ENCODE data around the gene RNF138. TPM values are rescaled to one million over a fixed set of nuclear protein-coding genes. Genes with fewer than 3 reads are reported as not detected.

Gene RNF138
- total RNA-seq, 1 experiment from 2014 or later: 21.5 TPM

GRCh38 chr18:32160547-32160946, 68.9 kb downstream of the RNF138 start:
- Histone ChIP-seq H3K9me3 (ENCODE audit: insufficient read depth, low read depth) (no peaks in the 10 kb centered on the region), H2AFZ (no peak overlapping the region), H3K36me3 (ENCODE audit: low read depth) (no peaks in the 10 kb centered on the region), H3K4me2 (no peak overlapping the region), H3K27ac (no peak overlapping the region), H3K4me3 (no peak overlapping the region), H4K20me1 (ENCODE audit: insufficient read depth) (no peaks in the 10 kb centered on the region), H3K4me1 (replicated peaks; ENCODE audit: insufficient read depth) (no peaks in the 10 kb centered on the region), H3K9me2 (ENCODE audit: insufficient read depth) (no peaks in the 10 kb centered on the region), H3K79me2 (ENCODE audit: low read depth) (no peaks in the 10 kb centered on the region), H3K27me3 (ENCODE audit: insufficient read depth, low read depth) (no peaks in the 10 kb centered on the region), H3F3A (ENCODE audit: insufficient read depth, low read depth) (no peaks in the 10 kb centered on the region)
- no peak for TF ChIP-seq CTCF (conservative IDR thresholded peaks at IDR 0.05)
- TF ChIP-seq EZH2 (IDR thresholded peaks at IDR 0.05; ENCODE audit: low read depth): no peak
- no peak for DNase-seq
- no TSS peak for BruUV-seq (replicated peaks)
- ChIA-PET CTCF (no interaction called here), POLR2A (ENCODE audit: unreplicated experiment) (no interaction called here)
- intact Hi-C loops (cut with micrococcal nuclease; ENCODE audit: unreplicated experiment): no loop called here

DNA sequence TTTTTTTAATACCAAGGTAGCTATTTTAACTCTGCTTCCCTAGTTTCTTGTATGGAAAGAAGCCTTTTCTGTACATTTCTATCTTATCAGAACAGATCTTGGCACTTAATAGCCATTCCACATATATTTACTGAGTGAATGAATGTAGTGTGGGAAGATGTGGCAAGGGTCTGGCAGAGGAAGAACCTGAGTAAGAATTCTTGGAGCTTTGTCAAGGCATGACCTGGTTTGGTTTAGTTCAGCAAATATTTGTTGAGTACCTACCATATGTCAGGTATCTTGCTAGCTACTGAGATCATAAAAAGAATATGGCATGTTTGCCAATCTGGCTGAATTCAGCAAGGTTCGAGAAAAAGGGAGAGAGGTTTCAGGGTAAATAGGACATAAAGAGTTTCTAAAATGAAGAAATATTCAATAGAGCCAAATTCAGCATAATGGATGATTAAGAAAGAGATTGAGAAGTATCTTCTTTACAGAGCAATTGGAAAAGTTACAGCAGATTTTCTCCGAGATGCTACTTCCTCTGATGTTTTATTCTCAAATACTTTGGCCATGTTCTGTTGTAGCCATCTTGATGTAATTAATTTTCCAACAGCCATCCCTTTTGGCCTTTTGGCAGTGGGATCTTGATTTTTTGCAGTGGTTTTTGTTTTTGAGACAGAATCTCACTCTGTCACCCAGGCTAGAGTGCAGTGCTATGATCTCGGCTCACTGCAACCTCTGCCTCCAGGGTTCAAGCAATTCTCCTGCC, 76.5 kb downstream of the RNF138 start:
- Histone ChIP-seq H3K27ac (no peak overlapping the region), H3K79me2 (ENCODE audit: low read depth) (no peaks in the 10 kb centered on the region), H3K4me2 (no peak overlapping the region), H3K4me3 (no peak overlapping the region), H3K27me3 (ENCODE audit: insufficient read depth, low read depth) (no peaks in the 10 kb centered on the region), H3F3A (ENCODE audit: insufficient read depth, low read depth) (no peaks in the 10 kb centered on the region), H3K9me3 (ENCODE audit: insufficient read depth, low read depth) (no peaks in the 10 kb centered on the region), H3K9me2 (ENCODE audit: insufficient read depth) (no peaks in the 10 kb centered on the region), H4K20me1 (ENCODE audit: insufficient read depth) (no peaks in the 10 kb centered on the region), H3K4me1 (replicated peaks; ENCODE audit: insufficient read depth) (no peaks in the 10 kb centered on the region), H3K36me3 (ENCODE audit: low read depth) (no peaks in the 10 kb centered on the region), H2AFZ (no peak overlapping the region)
- ChIA-PET POLR2A (ENCODE audit: unreplicated experiment) (no interaction called here), CTCF (no interaction called here)
- no peak for TF ChIP-seq CTCF (conservative IDR thresholded peaks at IDR 0.05)
- TF ChIP-seq EZH2 (IDR thresholded peaks at IDR 0.05; ENCODE audit: low read depth): no peak
- intact Hi-C loops (cut with micrococcal nuclease; ENCODE audit: unreplicated experiment): no loop called here
- DNase-seq: no peak
- no TSS peak for BruUV-seq (replicated peaks)

DNA sequence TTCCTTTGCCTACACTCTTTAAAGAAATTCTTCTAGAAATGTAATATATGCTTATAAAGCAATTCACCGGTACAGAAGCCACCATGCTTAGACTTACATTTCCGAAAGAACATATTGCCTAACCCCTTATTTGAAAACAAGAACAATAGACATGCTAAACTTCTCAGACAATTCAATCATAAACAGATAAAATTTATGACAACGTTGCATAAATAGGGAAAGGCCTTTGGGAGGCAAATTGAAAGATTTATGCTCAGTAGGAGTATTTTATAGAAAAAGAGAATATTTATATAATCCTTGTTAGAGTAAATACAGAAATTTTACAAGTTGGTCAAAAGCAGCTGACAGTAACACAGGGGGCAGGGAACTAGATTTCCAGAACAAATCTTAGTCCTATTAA, 82.0 kb downstream of the RNF138 start:
- intact Hi-C loops (cut with micrococcal nuclease; ENCODE audit: unreplicated experiment): no loop called here
- no peak overlapping the region for H3K4me2 ChIP-seq
- TF ChIP-seq EZH2 (IDR thresholded peaks at IDR 0.05; ENCODE audit: low read depth): no peak
- H3K27ac ChIP-seq: no peak overlapping the region
- H3K9me2 ChIP-seq (ENCODE audit: insufficient read depth): no peaks in the 10 kb centered on the region
- no peak overlapping the region for H2AFZ ChIP-seq
- POLR2A ChIA-PET (ENCODE audit: unreplicated experiment): no interaction called here
- H3K4me1 ChIP-seq (replicated peaks; ENCODE audit: insufficient read depth): no peaks in the 10 kb centered on the region
- H3F3A ChIP-seq (ENCODE audit: insufficient read depth, low read depth): no peaks in the 10 kb centered on the region
- no peaks in the 10 kb centered on the region for H3K36me3 ChIP-seq (ENCODE audit: low read depth)
- H3K9me3 ChIP-seq (ENCODE audit: insufficient read depth, low read depth): no peaks in the 10 kb centered on the region
- H3K4me3 ChIP-seq: no peak overlapping the region
- H4K20me1 ChIP-seq (ENCODE audit: insufficient read depth): no peaks in the 10 kb centered on the region
- H3K27me3 ChIP-seq (ENCODE audit: insufficient read depth, low read depth): no peaks in the 10 kb centered on the region
- CTCF ChIA-PET: no interaction called here
- BruUV-seq (replicated peaks): no TSS peak
- no peaks in the 10 kb centered on the region for H3K79me2 ChIP-seq (ENCODE audit: low read depth)
- DNase-seq: no peak

GRCh38 chr18:32174719-32175118, 83.0 kb downstream of the RNF138 start:
- H3K27ac ChIP-seq: no peak overlapping the region
- no peaks in the 10 kb centered on the region for H3K36me3 ChIP-seq (ENCODE audit: low read depth)
- intact Hi-C loops (cut with micrococcal nuclease; ENCODE audit: unreplicated experiment): no loop called here
- H3K79me2 ChIP-seq (ENCODE audit: low read depth): no peaks in the 10 kb centered on the region
- no TSS peak for BruUV-seq (replicated peaks)
- TF ChIP-seq EZH2 (IDR thresholded peaks at IDR 0.05; ENCODE audit: low read depth) (no peak), CTCF (conservative IDR thresholded peaks at IDR 0.05) (no peak)
- no peak overlapping the region for H3K4me3 ChIP-seq
- H3F3A ChIP-seq (ENCODE audit: insufficient read depth, low read depth): no peaks in the 10 kb centered on the region
- no peaks in the 10 kb centered on the region for H3K9me2 ChIP-seq (ENCODE audit: insufficient read depth)
- no peaks in the 10 kb centered on the region for H3K9me3 ChIP-seq (ENCODE audit: insufficient read depth, low read depth)
- no peak overlapping the region for H3K4me2 ChIP-seq
- DNase-seq: no peak
- ChIA-PET CTCF (no interaction called here), POLR2A (ENCODE audit: unreplicated experiment) (no interaction called here)
- no peaks in the 10 kb centered on the region for H3K4me1 ChIP-seq (replicated peaks; ENCODE audit: insufficient read depth)
- no peak overlapping the region for H2AFZ ChIP-seq
- no peaks in the 10 kb centered on the region for H4K20me1 ChIP-seq (ENCODE audit: insufficient read depth)
- H3K27me3 ChIP-seq (ENCODE audit: insufficient read depth, low read depth): no peaks in the 10 kb centered on the region

Data from PC-9 (cell line).